HCT116 (cell line): ENCODE measurements around the gene ARL11. TPM values are rescaled to one million over a fixed set of nuclear protein-coding genes. Genes with fewer than 3 reads are reported as not detected.

Experiments
- ATAC-seq: fragments of 200-7000 bp; cut with Tn5 transposase; 2 replicates; pipeline ENCODE4 v1.9.1; 2020; ENCODE audit warnings: mild to moderate bottlenecking, moderate library complexity
- BruUV-seq: library from RNA; stranded (reverse); fragments of 400-500 nt; replicated peaks from 2 replicates; lab custom pipeline; 2021; lab: Mats Ljungman, UMichigan
- CTCF ChIA-PET: fragments of 300-600 bp; sonication (Branson Sonifier 250); formaldehyde crosslinking; loops from one replicate; lab custom pipeline; 2021; ENCODE audit warnings: antibody characterized with exemption; lab: Charles Lee
- POLR2A ChIA-PET: fragments of 300-600, 350-600 bp; sonication (Branson Sonifier 250); formaldehyde crosslinking; loops from one replicate; lab custom pipeline; 2021; ENCODE audit warnings: antibody characterized with exemption; lab: Charles Lee
- RAD21 ChIA-PET, 2 experiments: fragments of 300-600 bp; sonication (Branson Sonifier 250); formaldehyde crosslinking; loops; one replicate each; lab custom pipeline; 2023; ENCODE audit warnings: low total read pairs in 2 of 2; ENCODE audit not compliant: uncharacterized antibody in 2 of 2, unreplicated experiment in 2 of 2, low non-redundant PET in 1 of 2; lab: Charles Lee
- DNase-seq: peaks from one replicate; pipeline ENCODE4 v3.0.0-alpha.2; 2010; ENCODE audit warnings: low read depth, low spot score
- H2AFZ ChIP-seq: fragments of 200-600 bp; shearing (Covaris generic), sonication (generic); 2 replicates; pipeline ENCODE4 v1.6.1; 2017; ENCODE audit warnings: low read depth, mixed run types, mixed read lengths, antibody characterized with exemption, low read length; ENCODE audit not compliant: poor library complexity, severe bottlenecking
- H3K27ac ChIP-seq: 2 replicates; pipeline ENCODE4 v1.5.1; 2012; ENCODE audit warnings: low read depth, low read length
- H3K27me3 ChIP-seq: fragments of 200-600 bp; sonication (generic); 2 replicates; pipeline ENCODE4 v1.6.1; 2016; ENCODE audit warnings: mixed run types, low read length, mixed read lengths; ENCODE audit not compliant: insufficient read depth
- H3K36me3 ChIP-seq, 2 experiments: fragments of 200-500 bp in 1 of 2; fragments of 200-600 bp in 1 of 2; sonication (Bioruptor generic) in 1 of 2; sonication (generic) in 1 of 2; 2 replicates each; pipeline versions ENCODE4 v1.5.1 to v1.6.1; 2014 to 2016; ENCODE audit warnings: low read length in 2 of 2, inconsistent platforms in 1 of 2, mixed read lengths in 1 of 2, mixed run types in 1 of 2; ENCODE audit not compliant: insufficient read depth in 2 of 2, control insufficient read depth in 1 of 2
- H3K4me1 ChIP-seq, 2 experiments: fragments of 200-600 bp in 1 of 2; sonication (generic) in 1 of 2; 2 replicates each; pipeline versions ENCODE4 v1.5.1 to v1.6.1; 2012 to 2017; ENCODE audit warnings: low read length in 2 of 2, inconsistent platforms in 1 of 2, mild to moderate bottlenecking in 1 of 2, mixed read lengths in 1 of 2, mixed run types in 1 of 2, moderate library complexity in 1 of 2; ENCODE audit not compliant: insufficient read depth in 2 of 2, control insufficient read depth in 1 of 2
- H3K4me2 ChIP-seq: fragments of 200-600 bp; sonication (generic); 2 replicates; pipeline ENCODE4 v1.6.1; 2017; ENCODE audit warnings: mixed run types, low read length, mixed read lengths
- H3K4me3 ChIP-seq, 2 experiments: fragments of 200-600 bp in 1 of 2; sonication (generic) in 1 of 2; replicated peaks in 1 of 2; 2 replicates each; pipeline ENCODE4 v1.5.1; 2011 to 2016; ENCODE audit warnings: low read length in 2 of 2, control low read depth in 1 of 2, low read depth in 1 of 2, mild to moderate bottlenecking in 1 of 2, mixed read lengths in 1 of 2, mixed run types in 1 of 2
- H3K79me2 ChIP-seq: fragments of 200-600 bp; sonication (generic); 2 replicates; pipeline ENCODE4 v1.6.1; 2017; ENCODE audit warnings: mild to moderate bottlenecking, mixed run types, low read length, moderate library complexity, mixed read lengths; ENCODE audit not compliant: insufficient read depth
- H3K9ac ChIP-seq: fragments of 200-600 bp; sonication (generic); 2 replicates; pipeline ENCODE4 v1.6.1; 2016; ENCODE audit warnings: low read length, mixed read lengths
- H3K9me2 ChIP-seq: fragments of 200-600 bp; sonication (generic), shearing (Covaris generic); 2 replicates; pipeline ENCODE4 v1.6.1; 2017; ENCODE audit warnings: mixed run types, mild to moderate bottlenecking, moderate library complexity; ENCODE audit not compliant: insufficient read depth
- H3K9me3 ChIP-seq, 2 experiments: fragments of 200-500 bp in 1 of 2; fragments of 200-600 bp in 1 of 2; sonication (Bioruptor generic) in 1 of 2; sonication (generic) in 1 of 2; 2 replicates each; pipeline ENCODE4 v1.6.1; 2014 to 2017; ENCODE audit warnings: low read length in 2 of 2, mixed read lengths in 2 of 2, inconsistent platforms in 1 of 2, low read depth in 1 of 2, mild to moderate bottlenecking in 1 of 2, mixed run types in 1 of 2, moderate library complexity in 1 of 2; ENCODE audit not compliant: control insufficient read depth in 1 of 2, insufficient read depth in 1 of 2
- H4K20me1 ChIP-seq: fragments of 200-600 bp; sonication (generic), shearing (Covaris generic); 2 replicates; pipeline ENCODE4 v1.6.1; 2017; ENCODE audit warnings: mixed run types, mild to moderate bottlenecking, moderate library complexity; ENCODE audit not compliant: insufficient read depth
- ATF3 ChIP-seq: IDR thresholded peaks from 2 replicates; pipeline ENCODE4 v1.6.1; 2012
- CBX3 ChIP-seq: IDR thresholded peaks from 2 replicates; pipeline ENCODE4 v1.6.1; 2012; ENCODE audit warnings: low read depth
- CEBPB ChIP-seq: IDR thresholded peaks from 2 replicates; pipeline ENCODE4 v1.6.1; 2012; ENCODE audit warnings: low read depth
- ELF1 ChIP-seq: IDR thresholded peaks from 2 replicates; pipeline ENCODE4 v1.6.1; 2012; ENCODE audit warnings: low read depth, borderline replicate concordance
- EZH2 ChIP-seq: fragments of 200-600 bp; sonication (generic); IDR thresholded peaks from 2 replicates; pipeline ENCODE4 v1.6.1; 2017; ENCODE audit warnings: antibody characterized with exemption, mixed run types
- FOSL1 ChIP-seq: IDR thresholded peaks from 2 replicates; pipeline ENCODE4 v1.6.1; 2012; ENCODE audit warnings: low read depth
- JUND ChIP-seq: IDR thresholded peaks from 2 replicates; pipeline ENCODE4 v1.6.1; 2012
- MAX ChIP-seq: IDR thresholded peaks from 2 replicates; pipeline ENCODE4 v1.6.1; 2012
- POLR2A ChIP-seq: IDR thresholded peaks from 2 replicates; pipeline ENCODE4 v1.7.0; 2011; ENCODE audit warnings: borderline replicate concordance; ENCODE audit not compliant: insufficient read depth, insufficient read length; ENCODE audit errors: extremely low read depth
- POLR2AphosphoS5 ChIP-seq: IDR thresholded peaks from 2 replicates; pipeline ENCODE4 v1.6.1; 2011; ENCODE audit warnings: mild to moderate bottlenecking, low read depth, low read length, moderate library complexity
- RAD21 ChIP-seq: IDR thresholded peaks from 2 replicates; pipeline ENCODE4 v1.6.1; 2012; ENCODE audit warnings: low read depth, mild to moderate bottlenecking
- REST ChIP-seq: IDR thresholded peaks from 2 replicates; pipeline ENCODE4 v1.6.1; 2012; ENCODE audit warnings: low read depth
- SIN3A ChIP-seq: IDR thresholded peaks from 2 replicates; pipeline ENCODE4 v1.6.1; 2012; ENCODE audit warnings: low read depth
- SP1 ChIP-seq: IDR thresholded peaks from 2 replicates; pipeline ENCODE4 v1.6.1; 2012; ENCODE audit warnings: low read depth
- SRF ChIP-seq: IDR thresholded peaks from 2 replicates; pipeline ENCODE4 v1.6.1; 2012; ENCODE audit warnings: low read depth
- YY1 ChIP-seq: IDR thresholded peaks from 2 replicates; pipeline ENCODE4 v1.6.1; 2011; ENCODE audit warnings: low read length, low read depth, moderate library complexity, mild to moderate bottlenecking; ENCODE audit not compliant: insufficient replicate concordance; ENCODE audit errors: extremely low read depth
- ZFX ChIP-seq: fragments of 450-650 bp; IDR thresholded peaks from 2 replicates; pipeline ENCODE4 v1.6.1; 2017
- ZNF274 ChIP-seq: fragments of 200-500 bp; sonication (Bioruptor generic); IDR thresholded peaks from 2 replicates; pipeline ENCODE4 v1.6.1; 2014; ENCODE audit warnings: mild to moderate bottlenecking, low read depth, low read length, inconsistent platforms
- intact Hi-C: fragments of 100-400 bp; cut with micrococcal nuclease; formaldehyde crosslinking; loops from 2 replicates; pipeline ENCODE4 v1.10.0; 2022
- total RNA-seq: library from RNA; stranded (reverse); gene quantifications from one replicate; pipeline ENCODE4 v1.2.1, GENCODE V29; 2021; ENCODE audit not compliant: unreplicated experiment
- TF ChIP-seq, protein P1 (sequence below), 3 experiments: fragments of 200-600 bp in 1 of 3; sonication (generic) in 1 of 3; IDR thresholded peaks in 2 of 3; conservative IDR thresholded peaks in 1 of 3; 2 replicates each; pipeline ENCODE4 v1.5.1; 2012 to 2017; ENCODE audit warnings: low read depth in 2 of 3, low read length in 2 of 3, antibody characterized with exemption in 1 of 3, borderline replicate concordance in 1 of 3, control low read depth in 1 of 3, mild to moderate bottlenecking in 1 of 3, mixed read lengths in 1 of 3, mixed run types in 1 of 3, moderate library complexity in 1 of 3; ENCODE audit not compliant: insufficient read depth in 1 of 3

The ARL11 gene
- total RNA-seq, 1 experiment from 2014 or later = not detected

GRCh38 chr13:49643035-49643646 lies 14.8 kb downstream of the ARL11 start:
- Histone ChIP-seq H3K9me3 (no peaks in the 10 kb centered on the region), H3K9me2 (no peaks in the 10 kb centered on the region), H3K27me3 (no peaks in the 10 kb centered on the region), H3K36me3 (no peaks in the 10 kb centered on the region), H3K4me2 (no peak overlapping the region), H2AFZ (no peak overlapping the region), H3K27ac (no peak overlapping the region), H3K79me2 (no peaks in the 10 kb centered on the region), H3K4me3 (no peak overlapping the region), H4K20me1 (no peaks in the 10 kb centered on the region), H3K4me1 (peaks cover 0 to 3% of the 10 kb centered on the region in 2 experiments; a peak in 1 of 4 replicates), H3K9ac (no peak overlapping the region)
- RAD21 ChIA-PET = no interaction called here
- intact Hi-C loops = no loop called here
- CTCF ChIA-PET = interaction anchor here (0.8 kb wide), 1 partner anchor 8 kb away, joined by 3 read pairs; no protein-coding TSS in a partner anchor
- POLR2A ChIA-PET = no interaction called here
- TF ChIP-seq FOSL1 (no peak), EZH2 (no peak), CBX3 (no peak), SRF (no peak), SP1 (no peak), ELF1 (no peak), POLR2AphosphoS5 (no peak), ATF3 (no peak), CEBPB (no peak), ZFX (no peak), MAX (no peak), JUND (no peak), YY1 (no peak), POLR2A (no peak), SIN3A (no peak), REST (no peak), RAD21 (no peak), ZNF274 (no peak)
- TF ChIP-seq, protein P1, sequence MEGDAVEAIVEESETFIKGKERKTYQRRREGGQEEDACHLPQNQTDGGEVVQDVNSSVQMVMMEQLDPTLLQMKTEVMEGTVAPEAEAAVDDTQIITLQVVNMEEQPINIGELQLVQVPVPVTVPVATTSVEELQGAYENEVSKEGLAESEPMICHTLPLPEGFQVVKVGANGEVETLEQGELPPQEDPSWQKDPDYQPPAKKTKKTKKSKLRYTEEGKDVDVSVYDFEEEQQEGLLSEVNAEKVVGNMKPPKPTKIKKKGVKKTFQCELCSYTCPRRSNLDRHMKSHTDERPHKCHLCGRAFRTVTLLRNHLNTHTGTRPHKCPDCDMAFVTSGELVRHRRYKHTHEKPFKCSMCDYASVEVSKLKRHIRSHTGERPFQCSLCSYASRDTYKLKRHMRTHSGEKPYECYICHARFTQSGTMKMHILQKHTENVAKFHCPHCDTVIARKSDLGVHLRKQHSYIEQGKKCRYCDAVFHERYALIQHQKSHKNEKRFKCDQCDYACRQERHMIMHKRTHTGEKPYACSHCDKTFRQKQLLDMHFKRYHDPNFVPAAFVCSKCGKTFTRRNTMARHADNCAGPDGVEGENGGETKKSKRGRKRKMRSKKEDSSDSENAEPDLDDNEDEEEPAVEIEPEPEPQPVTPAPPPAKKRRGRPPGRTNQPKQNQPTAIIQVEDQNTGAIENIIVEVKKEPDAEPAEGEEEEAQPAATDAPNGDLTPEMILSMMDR (IDR thresholded peaks at IDR 0.05 in 2 of 3, conservative IDR thresholded peaks at IDR 0.05 in 1 of 3; ENCODE audit: borderline replicate concordance in 1 of 3, insufficient read depth in 1 of 3, low read depth in 2 of 3, low read length in 2 of 3) = no peak
- no peak for DNase-seq
- no TSS peak for BruUV-seq
- ATAC-seq = no peak
